HCT116 (cell line): Measurements from ENCODE around the gene SEMA5A. TPM values are rescaled to one million over a fixed set of nuclear protein-coding genes. Genes with fewer than 3 reads are reported as not detected.

Experiments used
- ATAC-seq: fragments of 200-7000 bp; cut with Tn5 transposase; 2 replicates; pipeline ENCODE4 v1.9.1; 2020; ENCODE audit warnings: mild to moderate bottlenecking, moderate library complexity
- BruUV-seq: library from RNA; stranded (reverse); fragments of 400-500 nt; replicated peaks from 2 replicates; lab custom pipeline; 2021; lab: Mats Ljungman, UMichigan
- CTCF ChIA-PET: fragments of 300-600 bp; sonication (Branson Sonifier 250); formaldehyde crosslinking; loops from one replicate; lab custom pipeline; 2021; ENCODE audit warnings: antibody characterized with exemption; lab: Charles Lee
- POLR2A ChIA-PET: fragments of 300-600, 350-600 bp; sonication (Branson Sonifier 250); formaldehyde crosslinking; loops from one replicate; lab custom pipeline; 2021; ENCODE audit warnings: antibody characterized with exemption; lab: Charles Lee
- RAD21 ChIA-PET, 2 experiments: fragments of 300-600 bp; sonication (Branson Sonifier 250); formaldehyde crosslinking; loops; one replicate each; lab custom pipeline; 2023; ENCODE audit warnings: low total read pairs in 2 of 2; ENCODE audit not compliant: uncharacterized antibody in 2 of 2, unreplicated experiment in 2 of 2, low non-redundant PET in 1 of 2; lab: Charles Lee
- DNase-seq: peaks from one replicate; pipeline ENCODE4 v3.0.0-alpha.2; 2010; ENCODE audit warnings: low read depth, low spot score
- H2AFZ ChIP-seq: fragments of 200-600 bp; shearing (Covaris generic), sonication (generic); 2 replicates; pipeline ENCODE4 v1.6.1; 2017; ENCODE audit warnings: low read depth, mixed run types, mixed read lengths, antibody characterized with exemption, low read length; ENCODE audit not compliant: poor library complexity, severe bottlenecking
- H3K27ac ChIP-seq: 2 replicates; pipeline ENCODE4 v1.5.1; 2012; ENCODE audit warnings: low read depth, low read length
- H3K27me3 ChIP-seq: fragments of 200-600 bp; sonication (generic); 2 replicates; pipeline ENCODE4 v1.6.1; 2016; ENCODE audit warnings: mixed run types, low read length, mixed read lengths; ENCODE audit not compliant: insufficient read depth
- H3K36me3 ChIP-seq, 2 experiments: fragments of 200-500 bp in 1 of 2; fragments of 200-600 bp in 1 of 2; sonication (Bioruptor generic) in 1 of 2; sonication (generic) in 1 of 2; 2 replicates each; pipeline versions ENCODE4 v1.5.1 to v1.6.1; 2014 to 2016; ENCODE audit warnings: low read length in 2 of 2, inconsistent platforms in 1 of 2, mixed read lengths in 1 of 2, mixed run types in 1 of 2; ENCODE audit not compliant: insufficient read depth in 2 of 2, control insufficient read depth in 1 of 2
- H3K4me1 ChIP-seq, 2 experiments: fragments of 200-600 bp in 1 of 2; sonication (generic) in 1 of 2; 2 replicates each; pipeline versions ENCODE4 v1.5.1 to v1.6.1; 2012 to 2017; ENCODE audit warnings: low read length in 2 of 2, inconsistent platforms in 1 of 2, mild to moderate bottlenecking in 1 of 2, mixed read lengths in 1 of 2, mixed run types in 1 of 2, moderate library complexity in 1 of 2; ENCODE audit not compliant: insufficient read depth in 2 of 2, control insufficient read depth in 1 of 2
- H3K4me2 ChIP-seq: fragments of 200-600 bp; sonication (generic); 2 replicates; pipeline ENCODE4 v1.6.1; 2017; ENCODE audit warnings: mixed run types, low read length, mixed read lengths
- H3K4me3 ChIP-seq, 2 experiments: fragments of 200-600 bp in 1 of 2; sonication (generic) in 1 of 2; replicated peaks in 1 of 2; 2 replicates each; pipeline ENCODE4 v1.5.1; 2011 to 2016; ENCODE audit warnings: low read length in 2 of 2, control low read depth in 1 of 2, low read depth in 1 of 2, mild to moderate bottlenecking in 1 of 2, mixed read lengths in 1 of 2, mixed run types in 1 of 2
- H3K79me2 ChIP-seq: fragments of 200-600 bp; sonication (generic); 2 replicates; pipeline ENCODE4 v1.6.1; 2017; ENCODE audit warnings: mild to moderate bottlenecking, mixed run types, low read length, moderate library complexity, mixed read lengths; ENCODE audit not compliant: insufficient read depth
- H3K9ac ChIP-seq: fragments of 200-600 bp; sonication (generic); 2 replicates; pipeline ENCODE4 v1.6.1; 2016; ENCODE audit warnings: low read length, mixed read lengths
- H3K9me2 ChIP-seq: fragments of 200-600 bp; sonication (generic), shearing (Covaris generic); 2 replicates; pipeline ENCODE4 v1.6.1; 2017; ENCODE audit warnings: mixed run types, mild to moderate bottlenecking, moderate library complexity; ENCODE audit not compliant: insufficient read depth
- H3K9me3 ChIP-seq, 2 experiments: fragments of 200-500 bp in 1 of 2; fragments of 200-600 bp in 1 of 2; sonication (Bioruptor generic) in 1 of 2; sonication (generic) in 1 of 2; 2 replicates each; pipeline ENCODE4 v1.6.1; 2014 to 2017; ENCODE audit warnings: low read length in 2 of 2, mixed read lengths in 2 of 2, inconsistent platforms in 1 of 2, low read depth in 1 of 2, mild to moderate bottlenecking in 1 of 2, mixed run types in 1 of 2, moderate library complexity in 1 of 2; ENCODE audit not compliant: control insufficient read depth in 1 of 2, insufficient read depth in 1 of 2
- H4K20me1 ChIP-seq: fragments of 200-600 bp; sonication (generic), shearing (Covaris generic); 2 replicates; pipeline ENCODE4 v1.6.1; 2017; ENCODE audit warnings: mixed run types, mild to moderate bottlenecking, moderate library complexity; ENCODE audit not compliant: insufficient read depth
- CBX3 ChIP-seq: IDR thresholded peaks from 2 replicates; pipeline ENCODE4 v1.6.1; 2012; ENCODE audit warnings: low read depth
- CEBPB ChIP-seq: IDR thresholded peaks from 2 replicates; pipeline ENCODE4 v1.6.1; 2012; ENCODE audit warnings: low read depth
- CTCF ChIP-seq, 3 experiments: fragments of 200-600 bp in 1 of 3; sonication (generic) in 1 of 3; IDR thresholded peaks in 2 of 3; conservative IDR thresholded peaks in 1 of 3; 2 replicates each; pipeline ENCODE4 v1.5.1; 2012 to 2017; ENCODE audit warnings: low read depth in 2 of 3, low read length in 2 of 3, antibody characterized with exemption in 1 of 3, borderline replicate concordance in 1 of 3, control low read depth in 1 of 3, mild to moderate bottlenecking in 1 of 3, mixed read lengths in 1 of 3, mixed run types in 1 of 3, moderate library complexity in 1 of 3; ENCODE audit not compliant: insufficient read depth in 1 of 3
- EGR1 ChIP-seq: IDR thresholded peaks from 2 replicates; pipeline ENCODE4 v1.6.1; 2012; ENCODE audit warnings: low read depth
- ELF1 ChIP-seq: IDR thresholded peaks from 2 replicates; pipeline ENCODE4 v1.6.1; 2012; ENCODE audit warnings: low read depth, borderline replicate concordance
- EZH2 ChIP-seq: fragments of 200-600 bp; sonication (generic); IDR thresholded peaks from 2 replicates; pipeline ENCODE4 v1.6.1; 2017; ENCODE audit warnings: antibody characterized with exemption, mixed run types
- EZH2phosphoT487 ChIP-seq: fragments of 200-600 bp; IDR thresholded peaks from 2 replicates; pipeline ENCODE4 v1.6.1; 2018; ENCODE audit warnings: antibody characterized with exemption, borderline replicate concordance
- FOSL1 ChIP-seq: IDR thresholded peaks from 2 replicates; pipeline ENCODE4 v1.6.1; 2012; ENCODE audit warnings: low read depth
- JUND ChIP-seq: IDR thresholded peaks from 2 replicates; pipeline ENCODE4 v1.6.1; 2012
- POLR2A ChIP-seq: IDR thresholded peaks from 2 replicates; pipeline ENCODE4 v1.7.0; 2011; ENCODE audit warnings: borderline replicate concordance; ENCODE audit not compliant: insufficient read depth, insufficient read length; ENCODE audit errors: extremely low read depth
- POLR2AphosphoS5 ChIP-seq: IDR thresholded peaks from 2 replicates; pipeline ENCODE4 v1.6.1; 2011; ENCODE audit warnings: mild to moderate bottlenecking, low read depth, low read length, moderate library complexity
- RAD21 ChIP-seq: IDR thresholded peaks from 2 replicates; pipeline ENCODE4 v1.6.1; 2012; ENCODE audit warnings: low read depth, mild to moderate bottlenecking
- REST ChIP-seq: IDR thresholded peaks from 2 replicates; pipeline ENCODE4 v1.6.1; 2012; ENCODE audit warnings: low read depth
- SIN3A ChIP-seq: IDR thresholded peaks from 2 replicates; pipeline ENCODE4 v1.6.1; 2012; ENCODE audit warnings: low read depth
- SRF ChIP-seq: IDR thresholded peaks from 2 replicates; pipeline ENCODE4 v1.6.1; 2012; ENCODE audit warnings: low read depth
- ZBTB33 ChIP-seq: IDR thresholded peaks from 2 replicates; pipeline ENCODE4 v1.6.1; 2011; ENCODE audit warnings: mild to moderate bottlenecking, low read length, moderate library complexity; ENCODE audit not compliant: insufficient replicate concordance; ENCODE audit errors: extremely low read depth
- ZFX ChIP-seq: fragments of 450-650 bp; IDR thresholded peaks from 2 replicates; pipeline ENCODE4 v1.6.1; 2017
- ZNF274 ChIP-seq: fragments of 200-500 bp; sonication (Bioruptor generic); IDR thresholded peaks from 2 replicates; pipeline ENCODE4 v1.6.1; 2014; ENCODE audit warnings: mild to moderate bottlenecking, low read depth, low read length, inconsistent platforms
- intact Hi-C: fragments of 100-400 bp; cut with micrococcal nuclease; formaldehyde crosslinking; loops from 2 replicates; pipeline ENCODE4 v1.10.0; 2022
- total RNA-seq: library from RNA; stranded (reverse); gene quantifications from one replicate; pipeline ENCODE4 v1.2.1, GENCODE V29; 2021; ENCODE audit not compliant: unreplicated experiment
- TF ChIP-seq, protein P1 (sequence below): IDR thresholded peaks from 2 replicates; pipeline ENCODE4 v1.6.1; 2012
- TF ChIP-seq, protein P2 (sequence below): IDR thresholded peaks from 2 replicates; pipeline ENCODE4 v1.6.1; 2012

SEMA5A gene
- total RNA-seq, 1 experiment from 2014 or later: 0.02 TPM

- H3K9ac ChIP-seq: no peak overlapping the region
- ChIA-PET CTCF (no interaction called here), RAD21 (no interaction called here), POLR2A (no interaction called here)
- no peak overlapping the region for H2AFZ ChIP-seq
- H3K27me3 ChIP-seq: no peaks in the 10 kb centered on the region
- no peaks in the 10 kb centered on the region for H3K79me2 ChIP-seq
- no peak for TF ChIP-seq ELF1
- no peak for TF ChIP-seq RAD21
- no peak for TF ChIP-seq EGR1
- no peak for TF ChIP-seq POLR2A
- TF ChIP-seq REST: no peak
- TF ChIP-seq ZNF274: no peak
- no peak for TF ChIP-seq POLR2AphosphoS5
- no peak for TF ChIP-seq SIN3A
- TF ChIP-seq, protein P1, sequence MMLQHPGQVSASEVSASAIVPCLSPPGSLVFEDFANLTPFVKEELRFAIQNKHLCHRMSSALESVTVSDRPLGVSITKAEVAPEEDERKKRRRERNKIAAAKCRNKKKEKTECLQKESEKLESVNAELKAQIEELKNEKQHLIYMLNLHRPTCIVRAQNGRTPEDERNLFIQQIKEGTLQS: no peak
- TF ChIP-seq SRF: no peak
- no peak for TF ChIP-seq JUND
- TF ChIP-seq FOSL1: no peak
- TF ChIP-seq ZFX: no peak
- TF ChIP-seq EZH2: no peak
- TF ChIP-seq CEBPB: no peak
- no peak for TF ChIP-seq CBX3
- TF ChIP-seq, protein P2, sequence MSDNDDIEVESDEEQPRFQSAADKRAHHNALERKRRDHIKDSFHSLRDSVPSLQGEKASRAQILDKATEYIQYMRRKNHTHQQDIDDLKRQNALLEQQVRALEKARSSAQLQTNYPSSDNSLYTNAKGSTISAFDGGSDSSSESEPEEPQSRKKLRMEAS: no peak
- TF ChIP-seq EZH2phosphoT487: no peak
- no peak for TF ChIP-seq ZBTB33
- no peak for TF ChIP-seq CTCF (IDR thresholded peaks at IDR 0.05 in 2 of 3, conservative IDR thresholded peaks at IDR 0.05 in 1 of 3; ENCODE audit: borderline replicate concordance in 1 of 3, insufficient read depth in 1 of 3, low read depth in 2 of 3, low read length in 2 of 3)
- DNase-seq: no peak
- H3K4me3 ChIP-seq: no peak overlapping the region
- no peaks in the 10 kb centered on the region for H3K36me3 ChIP-seq
- no peak overlapping the region for H3K4me2 ChIP-seq
- ATAC-seq: no peak
- H3K4me1 ChIP-seq: no peaks in the 10 kb centered on the region
- no peaks in the 10 kb centered on the region for H3K9me2 ChIP-seq
- H3K27ac ChIP-seq: no peak overlapping the region
- no TSS peak for BruUV-seq
- H3K9me3 ChIP-seq: peaks cover 12 to 26% of the 10 kb centered on the region in 2 experiments; a peak in 2 of 4 replicates
- intact Hi-C loops: no loop called here
- H4K20me1 ChIP-seq: no peaks in the 10 kb centered on the region
Measured at GRCh38 chr5:9462109-9462508, 83.8 kb downstream of the SEMA5A start.
